HepG2 (cell line): Measurements from ENCODE around the gene MYOM1. TPM values are rescaled to one million over a fixed set of nuclear protein-coding genes. Genes with fewer than 3 reads are reported as not detected.

Source experiments
- ATAC-seq: fragments of 200-7000 bp; cut with Tn5 transposase; 3 replicates; pipeline ENCODE4 v1.9.1; 2020; ENCODE audit warnings: mild to moderate bottlenecking, moderate library complexity
- BruUV-seq: library from RNA; stranded (reverse); fragments of 400-500 nt; replicated peaks from 2 replicates; lab custom pipeline; 2021; lab: Mats Ljungman, UMichigan
- CTCF ChIA-PET: fragments of 300-600 bp; formaldehyde crosslinking; extraction: SDS; loops from one replicate; lab custom pipeline; 2021; ENCODE audit warnings: low total read pairs, inconsistent platforms, low intra/inter-chr PET ratio; lab: Yijun Ruan, JAX
- POLR2A ChIA-PET: fragments of 350-600 bp; sonication (Branson Sonifier 250); formaldehyde crosslinking; loops from one replicate; lab custom pipeline; 2020; ENCODE audit warnings: antibody characterized with exemption, inconsistent platforms; lab: Yijun Ruan, JAX
- DNase-seq: peaks from one replicate; pipeline ENCODE4 v3.0.0-alpha.2; 2015; ENCODE audit warnings: low spot score
- FAIRE-seq: peaks from 3 replicates; lab custom pipeline; 2011; peaks lifted over from hg19 to GRCh38; lab: Jason Lieb, UNC
- H2AFZ ChIP-seq: one replicate; pipeline ENCODE4 v1.6.1; 2011; ENCODE audit warnings: low read length, inconsistent platforms
- H3K27ac ChIP-seq: fragments of 300-600 bp; 3 replicates; pipeline ENCODE4 v1.8.0; 2011; ENCODE audit warnings: mixed run types, mild to moderate bottlenecking, mixed read lengths, low read length, inconsistent platforms; ENCODE audit not compliant: insufficient read depth; ENCODE audit errors: extremely low read length
- H3K27me3 ChIP-seq, 2 experiments: fragments of 200-600 bp in 1 of 2; 2 replicates in 1 of 2; 3 replicates in 1 of 2; pipeline versions ENCODE4 v1.6.0 to v1.8.0; 2011; ENCODE audit warnings: low read length in 2 of 2, mild to moderate bottlenecking in 2 of 2, moderate library complexity in 2 of 2, inconsistent platforms in 1 of 2; ENCODE audit not compliant: insufficient read depth in 2 of 2, control insufficient read depth in 1 of 2
- H3K36me3 ChIP-seq, 2 experiments: fragments of 200-600 bp in 1 of 2; replicated peaks in 1 of 2; 2 replicates in 1 of 2; 3 replicates in 1 of 2; pipeline versions ENCODE4 v1.5.1 to v1.8.0; 2011; ENCODE audit warnings: low read length in 2 of 2, inconsistent platforms in 1 of 2; ENCODE audit not compliant: insufficient read depth in 2 of 2, control insufficient read depth in 1 of 2
- H3K4me1 ChIP-seq: 2 replicates; pipeline ENCODE4 v1.5.1; 2012; ENCODE audit warnings: low read length, inconsistent platforms; ENCODE audit not compliant: insufficient read depth
- H3K4me2 ChIP-seq: 2 replicates; pipeline ENCODE4 v1.6.0; 2011; ENCODE audit warnings: low read depth, low read length, inconsistent platforms
- H3K4me3 ChIP-seq, 3 experiments: fragments of 200-600 bp in 1 of 3; sonication (generic), shearing (Covaris generic) in 1 of 3; replicated peaks in 1 of 3; 2 replicates each; pipeline ENCODE4 v1.5.1; 2011 to 2016; ENCODE audit warnings: low read length in 3 of 3, inconsistent platforms in 2 of 3, low read depth in 2 of 3, mild to moderate bottlenecking in 2 of 3, control low read depth in 1 of 3, mixed read lengths in 1 of 3; ENCODE audit not compliant: insufficient read depth in 1 of 3
- H3K79me2 ChIP-seq: one replicate; pipeline ENCODE4 v1.6.1; 2011; ENCODE audit warnings: low read length, inconsistent platforms; ENCODE audit not compliant: insufficient read depth
- H3K9ac ChIP-seq: 2 replicates; pipeline ENCODE4 v1.6.0; 2011; ENCODE audit warnings: mild to moderate bottlenecking, low read depth, low read length, inconsistent platforms; ENCODE audit not compliant: insufficient read depth
- H3K9me3 ChIP-seq: 2 replicates; pipeline ENCODE4 v1.5.1; 2012; ENCODE audit warnings: mild to moderate bottlenecking, low read length
- H4K20me1 ChIP-seq: 2 replicates; pipeline ENCODE4 v1.6.0; 2011; ENCODE audit warnings: inconsistent platforms, mild to moderate bottlenecking, low read length, moderate library complexity; ENCODE audit not compliant: insufficient read depth
- FOXK1 ChIP-seq: sonication (generic); formaldehyde crosslinking; IDR thresholded peaks from 2 replicates; pipeline ENCODE4 v1.4.0; 2020; ENCODE audit warnings: low read depth, missing genetic modification reagents, borderline replicate concordance
- FOXP1 ChIP-seq, 2 experiments: fragments of 450-650 bp in 1 of 2; IDR thresholded peaks; 2 replicates each; pipeline ENCODE4 v1.6.1; 2017 to 2018; ENCODE audit warnings: antibody characterized with exemption in 1 of 2
- HNRNPL ChIP-seq: fragments of 200-400 bp; formaldehyde crosslinking; IDR thresholded peaks from 2 replicates; pipeline ENCODE4 v1.6.1; 2017; ENCODE audit warnings: mild to moderate bottlenecking, low read depth, low read length
- PRDM15 ChIP-seq: sonication (generic); formaldehyde crosslinking; IDR thresholded peaks from 2 replicates; pipeline ENCODE4 v1.4.0; 2020; ENCODE audit warnings: missing genetic modification reagents
- SP5 ChIP-seq: IDR thresholded peaks from 2 replicates; pipeline ENCODE4 v1.6.1; 2016; ENCODE audit warnings: low read depth, borderline replicate concordance
- ZNF670 ChIP-seq: sonication (generic); formaldehyde crosslinking; IDR thresholded peaks from 2 replicates; pipeline ENCODE4 v1.8.0; 2022; ENCODE audit warnings: mild to moderate bottlenecking, missing genetic modification reagents, borderline replicate concordance
- ZNF703 ChIP-seq: sonication (generic); formaldehyde crosslinking; IDR thresholded peaks from 2 replicates; pipeline ENCODE4 v1.5.1; 2020; ENCODE audit warnings: missing genetic modification reagents, mild to moderate bottlenecking, moderate library complexity, borderline replicate concordance
- ZNF879 ChIP-seq: sonication (generic); formaldehyde crosslinking; IDR thresholded peaks from 2 replicates; pipeline ENCODE4 v1.8.1; 2023; ENCODE audit warnings: missing genetic modification reagents
- WGBS: methylation state at CpG from one replicate; pipeline ENCODE4 v1.1.6; 2017; ENCODE audit warnings: low lambda C conversion rate; 5-methylcytosine and 5-hydroxymethylcytosine counted together
- in situ Hi-C: cut with HindIII; loops from 2 replicates; pipeline ENCODE4 v1.10.0; 2017; ENCODE audit warnings: low pct_unique_long_range_greater_than_20kb; ENCODE audit not compliant: extremely low pct_ligation_motif_present
- intact Hi-C: fragments of 100-400 bp; cut with micrococcal nuclease; formaldehyde crosslinking; loops from one replicate; pipeline ENCODE4 v1.10.0; 2022; ENCODE audit not compliant: unreplicated experiment
- polyA plus RNA-seq, 8 experiments: library from polyadenylated mRNA; depleted of rRNA in 3 of 8; stranded (reverse) in 7 of 8; unstranded in 1 of 8; fragments of >200 nt; fragmentation: Illumina TruSeq in 4 of 8; extraction: Trizol in 4 of 8; gene quantifications; 2 replicates each; pipeline versions ENCODE4 v1.2.1 to v1.2.3, GENCODE V29; 2011 to 2016; ENCODE audit warnings: low read depth in 4 of 8, missing spikeins in 1 of 8, mixed read lengths in 1 of 8; ENCODE audit not compliant: insufficient read depth in 1 of 8
- total RNA-seq, 5 experiments: library from RNA; depleted of rRNA; stranded (reverse); fragments of >200 nt; fragmentation: Illumina TruSeq; extraction: Trizol; gene quantifications; 2 replicates each; pipeline ENCODE4 v1.2.3, GENCODE V29; 2016; ENCODE audit warnings: low read depth in 1 of 5
- TF ChIP-seq, protein P1 (sequence below): sonication (generic); formaldehyde crosslinking; IDR thresholded peaks from 2 replicates; pipeline ENCODE4 v1.4.0; 2020; ENCODE audit warnings: mild to moderate bottlenecking, missing genetic modification reagents

Gene MYOM1
- total and polyA plus RNA-seq, 2 of the 13 experiments (the other 11 are each of a cell fraction or from before 2014, with no cell fraction given): 0.46 to 0.98 TPM

- Histone ChIP-seq H3K4me2 (no peak overlapping the region), H3K9ac (no peak overlapping the region), H3K27ac (no peak overlapping the region), H3K4me3 (no peak overlapping the region), H2AFZ (no peak overlapping the region), H3K9me3 (no peaks in the 10 kb centered on the region), H4K20me1 (no peaks in the 10 kb centered on the region), H3K36me3 (no peaks in the 10 kb centered on the region), H3K27me3 (no peaks in the 10 kb centered on the region), H3K79me2 (no peaks in the 10 kb centered on the region), H3K4me1 (peaks cover 55% of the 10 kb centered on the region)
- FAIRE-seq (no peak), DNase-seq (no peak), ATAC-seq (no peak)
- no TSS peak for BruUV-seq
- in situ Hi-C loops: loop anchor here (5.0 to 10.0 kb wide), 2 partner anchors 93 to 219 kb away; partner anchors contain the start of gene MYL12A
- POLR2A ChIA-PET: interaction anchor here (1.3 kb wide), 1 partner anchor 93 kb away, joined by 5 read pairs; the partner anchor contains the start of gene MYL12A
- WGBS: 96% methylated on average over 2 of the region's 2 CpGs
- intact Hi-C loops: no loop called here
- TF ChIP-seq, protein P1, sequence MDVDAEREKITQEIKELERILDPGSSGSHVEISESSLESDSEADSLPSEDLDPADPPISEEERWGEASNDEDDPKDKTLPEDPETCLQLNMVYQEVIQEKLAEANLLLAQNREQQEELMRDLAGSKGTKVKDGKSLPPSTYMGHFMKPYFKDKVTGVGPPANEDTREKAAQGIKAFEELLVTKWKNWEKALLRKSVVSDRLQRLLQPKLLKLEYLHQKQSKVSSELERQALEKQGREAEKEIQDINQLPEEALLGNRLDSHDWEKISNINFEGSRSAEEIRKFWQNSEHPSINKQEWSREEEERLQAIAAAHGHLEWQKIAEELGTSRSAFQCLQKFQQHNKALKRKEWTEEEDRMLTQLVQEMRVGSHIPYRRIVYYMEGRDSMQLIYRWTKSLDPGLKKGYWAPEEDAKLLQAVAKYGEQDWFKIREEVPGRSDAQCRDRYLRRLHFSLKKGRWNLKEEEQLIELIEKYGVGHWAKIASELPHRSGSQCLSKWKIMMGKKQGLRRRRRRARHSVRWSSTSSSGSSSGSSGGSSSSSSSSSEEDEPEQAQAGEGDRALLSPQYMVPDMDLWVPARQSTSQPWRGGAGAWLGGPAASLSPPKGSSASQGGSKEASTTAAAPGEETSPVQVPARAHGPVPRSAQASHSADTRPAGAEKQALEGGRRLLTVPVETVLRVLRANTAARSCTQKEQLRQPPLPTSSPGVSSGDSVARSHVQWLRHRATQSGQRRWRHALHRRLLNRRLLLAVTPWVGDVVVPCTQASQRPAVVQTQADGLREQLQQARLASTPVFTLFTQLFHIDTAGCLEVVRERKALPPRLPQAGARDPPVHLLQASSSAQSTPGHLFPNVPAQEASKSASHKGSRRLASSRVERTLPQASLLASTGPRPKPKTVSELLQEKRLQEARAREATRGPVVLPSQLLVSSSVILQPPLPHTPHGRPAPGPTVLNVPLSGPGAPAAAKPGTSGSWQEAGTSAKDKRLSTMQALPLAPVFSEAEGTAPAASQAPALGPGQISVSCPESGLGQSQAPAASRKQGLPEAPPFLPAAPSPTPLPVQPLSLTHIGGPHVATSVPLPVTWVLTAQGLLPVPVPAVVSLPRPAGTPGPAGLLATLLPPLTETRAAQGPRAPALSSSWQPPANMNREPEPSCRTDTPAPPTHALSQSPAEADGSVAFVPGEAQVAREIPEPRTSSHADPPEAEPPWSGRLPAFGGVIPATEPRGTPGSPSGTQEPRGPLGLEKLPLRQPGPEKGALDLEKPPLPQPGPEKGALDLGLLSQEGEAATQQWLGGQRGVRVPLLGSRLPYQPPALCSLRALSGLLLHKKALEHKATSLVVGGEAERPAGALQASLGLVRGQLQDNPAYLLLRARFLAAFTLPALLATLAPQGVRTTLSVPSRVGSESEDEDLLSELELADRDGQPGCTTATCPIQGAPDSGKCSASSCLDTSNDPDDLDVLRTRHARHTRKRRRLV (CRISPR knock-in tag): no peak
- TF ChIP-seq FOXP1 (IDR thresholded peaks at IDR 0.05) (no peak), FOXP1 (CRISPR knock-in tag; IDR thresholded peaks at IDR 0.05) (no peak), ZNF703 (no peak), PRDM15 (no peak), FOXK1 (CRISPR knock-in tag) (no peak), HNRNPL (no peak), ZNF879 (CRISPR knock-in tag) (no peak), SP5 (CRISPR knock-in tag) (no peak), ZNF670 (CRISPR knock-in tag) (no peak)
- TF ChIP-seq, all 625 proteins: peak for 0
- CTCF ChIA-PET: interaction anchor here (1.1 kb wide), 1 partner anchor 92 kb away, joined by 5 read pairs; no protein-coding TSS in a partner anchor
These were observed 65.6 kb downstream of the MYOM1 start for GRCh38 chr18:3154214-3154613.
